Measurements from ENCODE around the gene FIG4. TPM values are rescaled to one million over a fixed set of nuclear protein-coding genes. Genes with fewer than 3 reads are reported as not detected.

Gene FIG4
- polyA plus RNA-seq, 1 donor from 2014 or later, result 35.4 TPM

GRCh38 chr6:109808837-109809236 is 117.7 kb downstream of the FIG4 start:
- no peaks in the 10 kb centered on the region for H3K27me3 ChIP-seq (ENCODE audit: insufficient read depth, low read depth, low read length)
- no peak overlapping the region for H3K27ac ChIP-seq (ENCODE audit: low read length)
- H4K20me1 ChIP-seq (ENCODE audit: insufficient read depth), result no peaks in the 10 kb centered on the region
- no peaks in the 10 kb centered on the region for H3K36me3 ChIP-seq (ENCODE audit: insufficient read depth, low read length)
- H3K4me3 ChIP-seq (ENCODE audit: low read length), result no peak overlapping the region
- H2AFZ ChIP-seq (ENCODE audit: low read depth, low read length), result no peak overlapping the region
- no peak overlapping the region for H3K4me2 ChIP-seq (ENCODE audit: low read length)
- no peaks in the 10 kb centered on the region for H3K9me3 ChIP-seq (ENCODE audit: low read length)
- no peak overlapping the region for H3K9ac ChIP-seq (ENCODE audit: low read length)
- TF ChIP-seq MXI1 (conservative IDR thresholded peaks at IDR 0.05; ENCODE audit: poor library complexity, severe bottlenecking), result no peak
- TF ChIP-seq POLR2AphosphoS5 (IDR thresholded peaks at IDR 0.05), result no peak
- no peak for TF ChIP-seq TAF1 (IDR thresholded peaks at IDR 0.05; ENCODE audit: low read depth)
- no peak for TF ChIP-seq EZH2 (IDR thresholded peaks at IDR 0.05; ENCODE audit: borderline replicate concordance, insufficient read depth, low read length, poor library complexity, severe bottlenecking)
- TF ChIP-seq CTCF (IDR thresholded peaks at IDR 0.05; ENCODE audit: poor library complexity, severe bottlenecking), result no peak
- no peak for TF ChIP-seq SMC3 (conservative IDR thresholded peaks at IDR 0.05; ENCODE audit: poor library complexity)
- no peak for TF ChIP-seq EP300 (conservative IDR thresholded peaks at IDR 0.05; ENCODE audit: poor library complexity, severe bottlenecking)
- TF ChIP-seq, protein P1, sequence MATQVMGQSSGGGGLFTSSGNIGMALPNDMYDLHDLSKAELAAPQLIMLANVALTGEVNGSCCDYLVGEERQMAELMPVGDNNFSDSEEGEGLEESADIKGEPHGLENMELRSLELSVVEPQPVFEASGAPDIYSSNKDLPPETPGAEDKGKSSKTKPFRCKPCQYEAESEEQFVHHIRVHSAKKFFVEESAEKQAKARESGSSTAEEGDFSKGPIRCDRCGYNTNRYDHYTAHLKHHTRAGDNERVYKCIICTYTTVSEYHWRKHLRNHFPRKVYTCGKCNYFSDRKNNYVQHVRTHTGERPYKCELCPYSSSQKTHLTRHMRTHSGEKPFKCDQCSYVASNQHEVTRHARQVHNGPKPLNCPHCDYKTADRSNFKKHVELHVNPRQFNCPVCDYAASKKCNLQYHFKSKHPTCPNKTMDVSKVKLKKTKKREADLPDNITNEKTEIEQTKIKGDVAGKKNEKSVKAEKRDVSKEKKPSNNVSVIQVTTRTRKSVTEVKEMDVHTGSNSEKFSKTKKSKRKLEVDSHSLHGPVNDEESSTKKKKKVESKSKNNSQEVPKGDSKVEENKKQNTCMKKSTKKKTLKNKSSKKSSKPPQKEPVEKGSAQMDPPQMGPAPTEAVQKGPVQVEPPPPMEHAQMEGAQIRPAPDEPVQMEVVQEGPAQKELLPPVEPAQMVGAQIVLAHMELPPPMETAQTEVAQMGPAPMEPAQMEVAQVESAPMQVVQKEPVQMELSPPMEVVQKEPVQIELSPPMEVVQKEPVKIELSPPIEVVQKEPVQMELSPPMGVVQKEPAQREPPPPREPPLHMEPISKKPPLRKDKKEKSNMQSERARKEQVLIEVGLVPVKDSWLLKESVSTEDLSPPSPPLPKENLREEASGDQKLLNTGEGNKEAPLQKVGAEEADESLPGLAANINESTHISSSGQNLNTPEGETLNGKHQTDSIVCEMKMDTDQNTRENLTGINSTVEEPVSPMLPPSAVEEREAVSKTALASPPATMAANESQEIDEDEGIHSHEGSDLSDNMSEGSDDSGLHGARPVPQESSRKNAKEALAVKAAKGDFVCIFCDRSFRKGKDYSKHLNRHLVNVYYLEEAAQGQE (IDR thresholded peaks at IDR 0.05; ENCODE audit: borderline replicate concordance), result no peak
- no peak for TF ChIP-seq RAD21 (conservative IDR thresholded peaks at IDR 0.05)
- no peaks in the 10 kb centered on the region for H3K79me2 ChIP-seq (replicated peaks; ENCODE audit: insufficient read depth, low read length)
- H3F3A ChIP-seq (ENCODE audit: insufficient read depth, low read length, poor library complexity, severe bottlenecking), result no peaks in the 10 kb centered on the region
- H3K9me2 ChIP-seq (ENCODE audit: insufficient read depth, low read length), result no peaks in the 10 kb centered on the region

GRCh38 chr6:109815054-109815453 is 124.0 kb downstream of the FIG4 start:
- no peaks in the 10 kb centered on the region for H4K20me1 ChIP-seq (ENCODE audit: insufficient read depth)
- no peaks in the 10 kb centered on the region for H3K27me3 ChIP-seq (ENCODE audit: insufficient read depth, low read depth, low read length)
- H3F3A ChIP-seq (ENCODE audit: insufficient read depth, low read length, poor library complexity, severe bottlenecking), result no peaks in the 10 kb centered on the region
- H3K9ac ChIP-seq (ENCODE audit: low read length), result no peak overlapping the region
- no peak overlapping the region for H3K27ac ChIP-seq (ENCODE audit: low read length)
- H2AFZ ChIP-seq (ENCODE audit: low read depth, low read length), result no peak overlapping the region
- H3K36me3 ChIP-seq (ENCODE audit: insufficient read depth, low read length), result no peaks in the 10 kb centered on the region
- H3K9me3 ChIP-seq (ENCODE audit: low read length), result no peaks in the 10 kb centered on the region
- H3K9me2 ChIP-seq (ENCODE audit: insufficient read depth, low read length), result no peaks in the 10 kb centered on the region
- TF ChIP-seq SMC3 (conservative IDR thresholded peaks at IDR 0.05; ENCODE audit: poor library complexity) (no peak), RAD21 (conservative IDR thresholded peaks at IDR 0.05) (no peak), MXI1 (conservative IDR thresholded peaks at IDR 0.05; ENCODE audit: poor library complexity, severe bottlenecking) (no peak), EZH2 (IDR thresholded peaks at IDR 0.05; ENCODE audit: borderline replicate concordance, insufficient read depth, low read length, poor library complexity, severe bottlenecking) (no peak), TAF1 (IDR thresholded peaks at IDR 0.05; ENCODE audit: low read depth) (no peak), EP300 (conservative IDR thresholded peaks at IDR 0.05; ENCODE audit: poor library complexity, severe bottlenecking) (no peak), CTCF (IDR thresholded peaks at IDR 0.05; ENCODE audit: poor library complexity, severe bottlenecking) (no peak), POLR2AphosphoS5 (IDR thresholded peaks at IDR 0.05) (no peak)
- TF ChIP-seq, protein P1 (IDR thresholded peaks at IDR 0.05; ENCODE audit: borderline replicate concordance), result no peak
- H3K4me3 ChIP-seq (ENCODE audit: low read length), result no peak overlapping the region
- H3K4me2 ChIP-seq (ENCODE audit: low read length), result no peak overlapping the region
- H3K79me2 ChIP-seq (replicated peaks; ENCODE audit: insufficient read depth, low read length), result no peaks in the 10 kb centered on the region
